Epithelial cell of proximal tubule (primary cell): ENCODE measurements around the gene ZNF555. TPM values are rescaled to one million over a fixed set of nuclear protein-coding genes. Genes with fewer than 3 reads are reported as not detected.

Source experiments
- DNase-seq: peaks from one replicate; pipeline ENCODE4 v3.0.0-alpha.2; 2011; ENCODE audit warnings: low read depth
- H3K4me3 ChIP-seq: 2 replicates; pipeline ENCODE4 v1.5.1; 2011; ENCODE audit warnings: low read depth, mild to moderate bottlenecking, low read length
- CTCF ChIP-seq: conservative IDR thresholded peaks from 2 replicates; pipeline ENCODE4 v1.5.1; 2012; ENCODE audit warnings: low read depth, mild to moderate bottlenecking, low read length
- total RNA-seq: library from RNA; depleted of rRNA; stranded (reverse); fragments of >200 nt; gene quantifications from 2 replicates; pipeline ENCODE4 v1.2.3, GENCODE V29; 2015

ZNF555 gene
- total RNA-seq, 1 donor from 2014 or later, result 2.9 TPM

GRCh38 chr19:2808129-2808941 is 32.9 kb upstream of the ZNF555 start:
- no peak for TF ChIP-seq CTCF

GRCh38 chr19:2809387-2810140 is 31.7 kb upstream of the ZNF555 start:
- no peak for DNase-seq
- H3K4me3 ChIP-seq, result no peak overlapping the region
- TF ChIP-seq CTCF, result no peak

More at GRCh38 chr19:2808129-2808941, 32.9 kb upstream of the ZNF555 start:
- no peak overlapping the region for H3K4me3 ChIP-seq
- no peak for DNase-seq

GRCh38 chr19:2810141-2811091 is 30.9 kb upstream of the ZNF555 start:
- no peak for TF ChIP-seq CTCF
- DNase-seq, result no peak
- H3K4me3 ChIP-seq, result no peak overlapping the region

GRCh38 chr19:2811221-2811722 is 30.0 kb upstream of the ZNF555 start:
- TF ChIP-seq CTCF, result no peak
- H3K4me3 ChIP-seq, result no peak overlapping the region
- DNase-seq, result no peak

GRCh38 chr19:2811735-2812413 is 29.4 kb upstream of the ZNF555 start:
- DNase-seq, result no peak
- TF ChIP-seq CTCF, result no peak
- no peak overlapping the region for H3K4me3 ChIP-seq
